ENCODE data around the gene HLCS. TPM values are rescaled to one million over a fixed set of nuclear protein-coding genes. Genes with fewer than 3 reads are reported as not detected.
A peak's percentile ranks its signal among the peaks of the same experiment; 100 is the strongest.

Gene HLCS
- total RNA-seq, 3 donors from 2014 or later (not counting 1 experiment from before 2014, with no cell fraction given), result 28.4 to 36.0 (median 33.0) TPM

DNA sequence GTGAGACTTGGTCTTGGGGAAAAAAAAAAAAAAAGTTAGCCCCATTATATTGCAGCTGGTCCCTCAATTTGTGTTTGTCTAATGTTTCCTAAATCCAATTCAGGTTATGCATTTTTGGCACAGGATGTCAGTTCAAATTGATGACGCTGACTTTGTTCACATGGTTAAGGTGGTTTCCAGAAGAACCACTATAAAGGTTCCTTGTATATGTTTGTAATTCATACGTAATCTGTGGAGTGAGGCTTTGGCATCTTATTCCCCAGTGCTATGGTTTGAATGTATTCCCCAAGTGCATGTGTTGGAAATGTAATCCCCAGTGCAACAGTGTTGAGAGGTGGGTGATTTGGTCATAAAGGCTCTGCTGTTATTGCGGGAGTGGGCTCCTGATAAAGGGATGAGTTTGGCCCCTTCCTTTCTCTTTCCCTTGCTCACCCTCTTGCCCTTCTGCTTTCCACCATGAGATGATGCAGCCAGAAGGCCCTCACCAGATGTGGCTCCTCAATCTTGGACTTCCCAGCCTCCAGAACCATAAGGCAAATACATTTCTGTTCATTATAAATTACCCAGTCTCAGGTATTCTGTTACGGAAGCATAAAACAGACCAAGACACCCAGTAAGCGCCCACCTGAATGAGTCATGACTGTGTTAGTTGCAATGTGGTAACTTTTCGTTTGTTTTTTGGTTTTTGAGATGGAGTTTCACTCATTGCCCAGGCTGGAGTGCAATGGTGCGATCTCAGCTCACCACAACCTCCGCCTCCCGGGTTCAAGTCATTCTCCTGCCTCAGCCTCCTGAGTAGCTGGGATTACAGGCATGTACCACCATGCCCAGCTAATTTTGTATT, 19.5 kb upstream of the HLCS start:
- Mint-ChIP-seq H3K4me1 (peaks cover 12 to 13% of the 10 kb centered on the region in 2 donors), H3K4me3 (no peak overlapping the region), H3K36me3 (no peaks in the 10 kb centered on the region), H3K27me3 (ENCODE audit: low read depth in 2 of 2) (peaks cover 0 to 7% of the 10 kb centered on the region in 2 donors), H3K9me3 (no peaks in the 10 kb centered on the region), H3K27ac (peak overlapping the region in 1 of 2 donors; percentile 58)
- Histone ChIP-seq H3K4me1 (ENCODE audit: control insufficient read depth, insufficient read depth, low read length) (peaks cover 10% of the 10 kb centered on the region), H3K36me3 (ENCODE audit: control insufficient read depth, insufficient read depth, low read length) (no peaks in the 10 kb centered on the region), H3K27me3 (ENCODE audit: control insufficient read depth, insufficient read depth, low read length) (peaks cover 4% of the 10 kb centered on the region), H3K9me3 (ENCODE audit: control insufficient read depth, insufficient read depth, low read length) (no peaks in the 10 kb centered on the region), H3K27ac (ENCODE audit: low read length) (no peak overlapping the region), H3K4me3 (ENCODE audit: low read length) (no peak overlapping the region)
- TF ChIP-seq, protein P1, sequence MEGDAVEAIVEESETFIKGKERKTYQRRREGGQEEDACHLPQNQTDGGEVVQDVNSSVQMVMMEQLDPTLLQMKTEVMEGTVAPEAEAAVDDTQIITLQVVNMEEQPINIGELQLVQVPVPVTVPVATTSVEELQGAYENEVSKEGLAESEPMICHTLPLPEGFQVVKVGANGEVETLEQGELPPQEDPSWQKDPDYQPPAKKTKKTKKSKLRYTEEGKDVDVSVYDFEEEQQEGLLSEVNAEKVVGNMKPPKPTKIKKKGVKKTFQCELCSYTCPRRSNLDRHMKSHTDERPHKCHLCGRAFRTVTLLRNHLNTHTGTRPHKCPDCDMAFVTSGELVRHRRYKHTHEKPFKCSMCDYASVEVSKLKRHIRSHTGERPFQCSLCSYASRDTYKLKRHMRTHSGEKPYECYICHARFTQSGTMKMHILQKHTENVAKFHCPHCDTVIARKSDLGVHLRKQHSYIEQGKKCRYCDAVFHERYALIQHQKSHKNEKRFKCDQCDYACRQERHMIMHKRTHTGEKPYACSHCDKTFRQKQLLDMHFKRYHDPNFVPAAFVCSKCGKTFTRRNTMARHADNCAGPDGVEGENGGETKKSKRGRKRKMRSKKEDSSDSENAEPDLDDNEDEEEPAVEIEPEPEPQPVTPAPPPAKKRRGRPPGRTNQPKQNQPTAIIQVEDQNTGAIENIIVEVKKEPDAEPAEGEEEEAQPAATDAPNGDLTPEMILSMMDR (IDR thresholded peaks at IDR 0.05), result no peak
- DNase-seq (peak in 1 of 2 donors; percentile 66), ATAC-seq (no peak)
- intact Hi-C loops (cut with micrococcal nuclease), result loop anchor here (5.0 kb wide), 1 partner anchor 86 kb away; the partner anchor contains the start of genes PIGP and TTC3
- 85% methylated on average over 7 of the region's 9 CpGs for WGBS (ENCODE audit: insufficient coverage)

DNA sequence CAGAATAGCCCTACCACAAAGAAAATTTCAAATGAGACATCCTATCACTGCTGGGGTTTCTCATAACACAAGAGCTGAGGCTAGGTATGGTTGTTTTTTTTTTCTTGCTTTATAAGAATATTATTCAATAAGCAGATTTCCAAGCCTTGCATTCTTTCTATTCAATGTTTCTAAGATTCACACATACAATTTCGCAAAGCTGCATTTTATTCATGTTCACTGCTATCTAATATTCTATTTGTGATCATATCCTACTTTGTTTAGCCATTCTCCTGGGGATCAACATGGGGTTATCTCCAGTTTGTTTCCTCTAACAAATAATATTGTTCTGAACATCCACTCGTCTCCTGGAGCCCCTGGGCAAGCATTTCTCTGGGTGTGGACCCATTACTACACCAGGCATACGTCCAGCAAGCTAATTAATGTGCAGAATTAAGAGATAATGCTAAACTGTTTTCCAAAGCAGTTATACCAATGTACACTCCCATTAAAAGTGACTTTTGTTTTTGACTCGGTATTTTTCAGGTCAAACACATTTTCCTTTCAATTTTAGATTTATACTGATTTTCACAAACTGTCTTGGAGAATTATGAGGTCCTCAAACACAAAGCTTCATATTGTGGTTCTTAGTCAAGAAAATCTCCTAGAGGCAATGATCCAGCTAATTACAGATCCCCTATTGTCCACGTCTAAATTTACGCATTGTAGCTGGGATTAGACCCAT, 15.7 kb upstream of the HLCS start:
- no peaks in the 10 kb centered on the region for H3K9me3 Mint-ChIP-seq
- DNase-seq, result no peak
- peaks cover 0 to 13% of the 10 kb centered on the region in 2 donors for H3K27me3 Mint-ChIP-seq (ENCODE audit: low read depth in 2 of 2)
- intact Hi-C loops (cut with micrococcal nuclease), result no loop called here
- no peak overlapping the region for H3K4me3 ChIP-seq (ENCODE audit: low read length)
- no peak overlapping the region for H3K27ac Mint-ChIP-seq
- H3K36me3 Mint-ChIP-seq, result no peaks in the 10 kb centered on the region
- no peak overlapping the region for H3K4me3 Mint-ChIP-seq
- no peak overlapping the region for H3K27ac ChIP-seq (ENCODE audit: low read length)
- no peak for ATAC-seq
- 90% methylated on average over 4 of the region's 6 CpGs for WGBS (ENCODE audit: insufficient coverage)
- peaks cover 4% of the 10 kb centered on the region for H3K27me3 ChIP-seq (ENCODE audit: control insufficient read depth, insufficient read depth, low read length)
- TF ChIP-seq, protein P1 (IDR thresholded peaks at IDR 0.05), result no peak
- H3K4me1 ChIP-seq (ENCODE audit: control insufficient read depth, insufficient read depth, low read length), result peaks cover 14% of the 10 kb centered on the region
- H3K4me1 Mint-ChIP-seq, result peaks cover 7 to 8% of the 10 kb centered on the region in 2 donors
- no peaks in the 10 kb centered on the region for H3K36me3 ChIP-seq (ENCODE audit: control insufficient read depth, insufficient read depth, low read length)
- H3K9me3 ChIP-seq (ENCODE audit: control insufficient read depth, insufficient read depth, low read length), result no peaks in the 10 kb centered on the region

DNA sequence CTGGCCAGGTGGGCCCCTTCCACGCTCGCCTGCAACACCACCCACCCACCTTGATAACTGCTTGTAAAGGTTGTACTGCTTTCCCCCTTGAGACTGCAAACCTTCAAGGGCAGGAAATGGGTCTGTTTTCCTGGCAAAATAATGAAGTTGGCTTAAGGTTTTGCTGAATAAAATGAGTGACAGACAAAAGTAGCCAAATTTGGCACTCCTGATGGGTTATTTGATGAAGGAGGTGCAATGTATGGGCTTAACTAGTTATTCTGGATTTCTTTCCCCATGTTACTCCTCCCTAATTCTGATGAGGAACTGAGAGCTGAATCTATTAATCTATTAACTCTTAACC, 14.6 kb upstream of the HLCS start:
- intact Hi-C loops (cut with micrococcal nuclease), result no loop called here
- Mint-ChIP-seq H3K27me3 (ENCODE audit: low read depth in 2 of 2) (peaks cover 0 to 15% of the 10 kb centered on the region in 2 donors), H3K4me1 (peaks cover 13% of the 10 kb centered on the region in 2 donors), H3K36me3 (no peaks in the 10 kb centered on the region), H3K4me3 (peak overlapping the region; percentile 69), H3K27ac (peak overlapping the region in 1 of 2 donors; percentile 63), H3K9me3 (no peaks in the 10 kb centered on the region)
- no peak overlapping the region for H3K4me3 ChIP-seq (ENCODE audit: low read length)
- no peak overlapping the region for H3K27ac ChIP-seq (ENCODE audit: low read length)
- no peak for DNase-seq
- no peaks in the 10 kb centered on the region for H3K36me3 ChIP-seq (ENCODE audit: control insufficient read depth, insufficient read depth, low read length)
- H3K27me3 ChIP-seq (ENCODE audit: control insufficient read depth, insufficient read depth, low read length), result peaks cover 4% of the 10 kb centered on the region
- TF ChIP-seq, protein P1 (IDR thresholded peaks at IDR 0.05), result no peak
- peaks cover 15% of the 10 kb centered on the region for H3K4me1 ChIP-seq (ENCODE audit: control insufficient read depth, insufficient read depth, low read length)
- no peaks in the 10 kb centered on the region for H3K9me3 ChIP-seq (ENCODE audit: control insufficient read depth, insufficient read depth, low read length)
- no peak for ATAC-seq
- WGBS (ENCODE audit: insufficient coverage), result 34% methylated on average over 2 of the region's 2 CpGs
